ENCODE results near the gene KITLG.

DNA sequence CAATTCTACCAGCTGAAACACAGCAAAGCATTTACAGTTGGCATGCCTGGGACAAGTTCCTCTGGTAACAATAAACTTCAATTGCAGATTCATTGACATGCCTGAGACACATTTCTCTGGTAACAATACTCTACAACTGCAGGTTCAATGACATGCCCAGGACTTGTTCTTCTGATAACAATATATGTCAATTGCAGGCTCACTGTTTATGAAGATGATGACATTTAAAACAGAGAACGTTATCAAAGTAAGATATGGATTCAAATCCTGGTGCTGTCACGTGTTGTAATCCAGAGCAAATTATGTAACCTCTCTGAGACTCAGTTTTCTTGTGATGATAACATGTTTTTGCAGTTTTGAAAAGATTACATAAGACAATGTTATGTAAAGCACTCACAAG lies 20.5 kb downstream of the KITLG start:
- no peak for TF ChIP-seq POLR2A (IDR thresholded peaks at IDR 0.05)
- TF ChIP-seq, protein P1, sequence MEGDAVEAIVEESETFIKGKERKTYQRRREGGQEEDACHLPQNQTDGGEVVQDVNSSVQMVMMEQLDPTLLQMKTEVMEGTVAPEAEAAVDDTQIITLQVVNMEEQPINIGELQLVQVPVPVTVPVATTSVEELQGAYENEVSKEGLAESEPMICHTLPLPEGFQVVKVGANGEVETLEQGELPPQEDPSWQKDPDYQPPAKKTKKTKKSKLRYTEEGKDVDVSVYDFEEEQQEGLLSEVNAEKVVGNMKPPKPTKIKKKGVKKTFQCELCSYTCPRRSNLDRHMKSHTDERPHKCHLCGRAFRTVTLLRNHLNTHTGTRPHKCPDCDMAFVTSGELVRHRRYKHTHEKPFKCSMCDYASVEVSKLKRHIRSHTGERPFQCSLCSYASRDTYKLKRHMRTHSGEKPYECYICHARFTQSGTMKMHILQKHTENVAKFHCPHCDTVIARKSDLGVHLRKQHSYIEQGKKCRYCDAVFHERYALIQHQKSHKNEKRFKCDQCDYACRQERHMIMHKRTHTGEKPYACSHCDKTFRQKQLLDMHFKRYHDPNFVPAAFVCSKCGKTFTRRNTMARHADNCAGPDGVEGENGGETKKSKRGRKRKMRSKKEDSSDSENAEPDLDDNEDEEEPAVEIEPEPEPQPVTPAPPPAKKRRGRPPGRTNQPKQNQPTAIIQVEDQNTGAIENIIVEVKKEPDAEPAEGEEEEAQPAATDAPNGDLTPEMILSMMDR (IDR thresholded peaks at IDR 0.05): no peak
